Ovary (tissue), 9 donors: Measurements from ENCODE around the gene GEMIN2. TPM values are rescaled to one million over a fixed set of nuclear protein-coding genes. Genes with fewer than 3 reads are reported as not detected.

Experiments used
- DNase-seq, 5 donors: peaks; one replicate each; pipeline ENCODE4 v3.0.0-alpha.2; 2019 to 2020
- H3K27ac ChIP-seq, 2 donors: fragments of 200-600 bp; one replicate each; pipeline versions ENCODE4 v1.5.1 to v1.8.0; 2019 to 2022
- H3K27me3 ChIP-seq: fragments of 200-600 bp; one replicate; pipeline ENCODE4 v1.8.0; 2022
- H3K36me3 ChIP-seq: fragments of 200-600 bp; sonication (generic); one replicate; pipeline ENCODE4 v1.5.1; 2019
- H3K4me1 ChIP-seq: one replicate; pipeline ENCODE4 v1.8.1; 2013; ENCODE audit warnings: mild to moderate bottlenecking, moderate library complexity; ENCODE audit not compliant: insufficient read depth
- H3K4me3 ChIP-seq: fragments of 200-600 bp; sonication (generic); one replicate; pipeline ENCODE4 v1.5.1; 2017
- H3K9me3 ChIP-seq, 2 donors: fragments of 200-600 bp in 1 of 2; sonication (generic) in 1 of 2; one replicate each; pipeline versions ENCODE4 v1.5.1 to v1.8.1; 2013 to 2019; ENCODE audit warnings: mild to moderate bottlenecking in 1 of 2, moderate library complexity in 1 of 2
- CTCF ChIP-seq, 3 donors: fragments of 450-650 bp in 2 of 3; fragments of 200-600 bp in 1 of 3; IDR thresholded peaks; one replicate each; pipeline versions ENCODE4 v1.5.1 to v1.8.0; 2016 to 2022; ENCODE audit warnings: antibody characterized with exemption in 3 of 3, mild to moderate bottlenecking in 1 of 3
- EP300 ChIP-seq: sonication (generic); formaldehyde crosslinking; IDR thresholded peaks from one replicate; pipeline ENCODE4 v1.6.1; 2017; ENCODE audit warnings: antibody characterized with exemption
- POLR2A ChIP-seq: fragments of 450-650 bp; IDR thresholded peaks from one replicate; pipeline ENCODE4 v1.6.1; 2017; ENCODE audit warnings: antibody characterized with exemption, mild to moderate bottlenecking, moderate library complexity
- WGBS, 3 donors: extraction: QIAGEN DNeasy Blood & Tissue Kit in 1 of 3; methylation state at CpG; one replicate each; pipeline versions ENCODE4 v1.1.5 to v1.1.7; 2013 to 2017; 5-methylcytosine and 5-hydroxymethylcytosine counted together
- intact Hi-C, 4 donors: fragments of 100-400 bp; cut with DNase I; formaldehyde crosslinking; loops; one replicate each; pipeline versions ENCODE4 v1.11.0 to v1.15.1; 2022 to 2023
- polyA plus RNA-seq, 2 donors: library from polyadenylated mRNA; stranded (reverse); fragments of 200-250 nt in 1 of 2; fragments of 350-450 nt in 1 of 2; fragmentation: Illumina TruSeq in 1 of 2; extraction: RNeasy Lipid Tissue Mini Kit (QIAGEN cat#74804) in 1 of 2; gene quantifications; one replicate each; pipeline ENCODE4 v1.2.3, GENCODE V29; 2013 to 2014
- small RNA-seq: library from RNA; depleted of rRNA; stranded (forward); fragments of <200 nt; gene quantifications from one replicate; pipeline ENCODE3, GENCODE V24; 2016
- total RNA-seq, 7 donors: library from RNA; depleted of rRNA in 2 of 7; stranded (reverse); fragments of >200 nt in 2 of 7; fragmentation: NEBNext Ultra II Directional in 3 of 7; extraction: Animal tissue kit (Norgen Biotek cat#: 25700) in 3 of 7; gene quantifications; one replicate each; pipeline versions ENCODE4 v1.1.0 to v1.2.4, GENCODE V29; 2016 to 2023
- donor health status: DM: no; HTN: no; CAD: no; lungs with moderate emphysema.
- donor health status: DM: no; HTN: no; CAD: no.
- donor health status: Bipolar disorder and iron deficiency.
- donor health status: DM: yes; HTN: yes; CAD: no.
- donor health status: DM: no; HTN: no; CAD: no.
- donor health status: DM: yes; HTN: yes; CAD: no.

The GEMIN2 gene
- total and polyA plus RNA-seq, 9 donors = 8.2 to 19.8 (median 13.1) TPM

GRCh38 chr14:39185256-39186049, 71.3 kb downstream of the GEMIN2 start:
- H3K4me3 ChIP-seq = no peak overlapping the region
- no peak overlapping the region for H3K27ac ChIP-seq
- H3K27me3 ChIP-seq = no peaks in the 10 kb centered on the region
- no peaks in the 10 kb centered on the region for H3K36me3 ChIP-seq
- DNase-seq = no peak
- no peak for TF ChIP-seq EP300
- no peak for TF ChIP-seq CTCF (IDR thresholded peaks at IDR 0.05)
- TF ChIP-seq POLR2A = no peak
- intact Hi-C loops = no loop called here
- no peaks in the 10 kb centered on the region for H3K9me3 ChIP-seq
- 87 to 92% (median 87%) methylated on average over 5 of the region's 5 CpGs for WGBS, 3 donors
- H3K4me1 ChIP-seq = no peaks in the 10 kb centered on the region

Small RNAs within 50 kb of the gene (small RNA-seq; reads per million reads assigned to genes)
- not detected for gene AL109628.1

Other genes starting within 250 kb of the GEMIN2 start
- gene SEC23A, start 11.1 kb upstream of the GEMIN2 start, total RNA-seq = 10 to 100 TPM; 52.9 to 93.2 (median 87.3) TPM
- 10 to 100 TPM; 28.5 to 49.9 TPM for gene SEC23A, start 11.1 kb upstream of the GEMIN2 start, polyA plus RNA-seq
- gene TRAPPC6B, start 56.0 kb downstream of the GEMIN2 start, total RNA-seq = 10 to 100 TPM; 16.7 to 30.7 (median 20.4) TPM
- 10 to 100 TPM; 12.6 to 17.8 TPM for gene TRAPPC6B, start 56.0 kb downstream of the GEMIN2 start, polyA plus RNA-seq
- 10 to 100 TPM; 36.3 to 76.3 (median 59.6) TPM for gene PNN, start 60.9 kb downstream of the GEMIN2 start, total RNA-seq
- 10 to 100 TPM; 54.4 to 77.1 TPM for gene PNN, start 60.9 kb downstream of the GEMIN2 start, polyA plus RNA-seq
- 10 to 100 TPM; 12.5 to 21.9 (median 20.1) TPM for gene MIA2, start 119.6 kb downstream of the GEMIN2 start, total RNA-seq
- gene MIA2, start 119.6 kb downstream of the GEMIN2 start, polyA plus RNA-seq = 10 to 100 TPM; 11.7 to 15.5 TPM